HG03175 (cell line): Measurements from ENCODE around the gene GDF9.

Experiments used
- ATAC-seq: cut with Tn5 transposase; IDR thresholded peaks from one replicate; pipeline ENCODE4 v1.9.1; 2021; ENCODE audit warnings: mild to moderate bottlenecking, moderate library complexity; ENCODE audit not compliant: unreplicated experiment

GDF9 gene, protein sequence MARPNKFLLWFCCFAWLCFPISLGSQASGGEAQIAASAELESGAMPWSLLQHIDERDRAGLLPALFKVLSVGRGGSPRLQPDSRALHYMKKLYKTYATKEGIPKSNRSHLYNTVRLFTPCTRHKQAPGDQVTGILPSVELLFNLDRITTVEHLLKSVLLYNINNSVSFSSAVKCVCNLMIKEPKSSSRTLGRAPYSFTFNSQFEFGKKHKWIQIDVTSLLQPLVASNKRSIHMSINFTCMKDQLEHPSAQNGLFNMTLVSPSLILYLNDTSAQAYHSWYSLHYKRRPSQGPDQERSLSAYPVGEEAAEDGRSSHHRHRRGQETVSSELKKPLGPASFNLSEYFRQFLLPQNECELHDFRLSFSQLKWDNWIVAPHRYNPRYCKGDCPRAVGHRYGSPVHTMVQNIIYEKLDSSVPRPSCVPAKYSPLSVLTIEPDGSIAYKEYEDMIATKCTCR

DNA sequence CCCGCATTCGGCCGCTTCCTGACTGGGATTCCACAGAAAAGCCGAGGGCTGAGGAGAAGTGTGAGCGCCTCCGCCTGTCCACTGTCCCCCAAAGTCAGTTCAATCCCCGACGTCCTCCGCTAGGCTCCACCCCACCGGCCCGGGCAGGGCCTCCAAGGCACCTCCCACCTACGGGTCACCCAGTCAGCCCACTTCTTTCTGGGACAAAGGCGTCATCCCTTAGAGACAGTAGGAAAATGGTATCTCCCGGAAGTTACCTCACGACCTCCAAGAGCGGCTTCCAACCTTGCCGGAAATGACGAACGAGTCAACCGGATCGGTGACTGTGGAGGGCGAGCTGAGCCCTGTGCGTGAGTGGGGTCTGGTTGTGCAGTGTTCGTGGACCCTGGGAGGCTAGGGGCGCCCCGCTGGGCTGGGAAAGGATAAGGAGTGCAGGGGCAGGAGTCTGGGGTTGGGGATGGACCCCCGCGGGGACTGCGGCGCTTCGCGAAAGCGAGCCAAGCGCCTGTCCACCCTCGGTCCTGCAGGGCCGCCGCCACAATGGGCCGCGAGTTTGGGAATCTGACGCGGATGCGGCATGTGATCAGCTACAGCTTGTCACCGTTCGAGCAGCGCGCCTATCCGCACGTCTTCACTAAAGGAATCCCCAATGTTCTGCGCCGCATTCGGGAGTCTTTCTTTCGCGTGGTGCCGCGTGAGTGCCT is at the start of gene GDF9, which contains the start of gene UQCRQ:
Gene GDF9, minus strand, starts transcription at position 128 of the 704 bp plus-strand sequence. CDS start 1,936 bp downstream, outside the sequence.
Gene UQCRQ, plus strand, starts transcription at position 301 of the 704 bp plus-strand sequence. Its CDS starts 240 bp downstream, at position 541.
- peak; percentile 100 for ATAC-seq

DNA sequence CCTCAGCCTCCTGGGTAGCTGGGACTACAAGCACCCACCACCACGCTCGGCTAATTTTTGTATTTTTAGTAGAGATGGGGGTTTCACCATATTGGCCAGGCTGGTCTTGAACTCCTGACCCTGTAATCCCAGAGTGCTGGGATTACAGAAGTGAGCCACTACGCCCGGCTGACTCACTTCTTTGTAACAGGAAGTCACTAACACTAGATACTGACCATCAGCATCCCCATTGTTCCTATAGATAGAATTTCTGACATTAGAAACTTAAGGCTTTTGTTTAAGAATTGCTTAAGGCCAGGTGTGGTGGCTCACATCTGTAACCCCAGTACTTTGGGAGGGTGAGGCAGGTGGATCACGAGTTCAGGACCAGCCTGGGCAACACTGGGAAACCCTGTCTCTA is 49.4 kb upstream of the GDF9 start:
- no peak for ATAC-seq

DNA sequence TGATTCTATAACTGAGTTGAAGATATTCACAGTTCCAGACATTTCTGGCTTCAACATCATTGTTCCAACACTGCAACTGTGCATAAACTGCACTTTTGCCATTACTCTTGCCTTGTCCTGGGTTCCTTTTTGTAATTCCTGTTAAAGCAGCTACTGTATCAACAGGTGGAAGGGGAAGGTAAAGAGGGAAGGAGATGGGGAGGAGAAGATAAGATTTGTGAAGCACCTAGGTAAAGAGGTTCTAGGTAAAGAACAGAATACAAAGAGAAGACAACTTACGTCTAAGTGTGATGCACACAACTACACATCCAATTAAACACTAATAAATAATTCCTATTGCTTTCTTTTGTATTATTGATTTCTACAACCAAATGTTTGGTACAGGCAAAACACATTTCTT is 43.4 kb upstream of the GDF9 start:
- ATAC-seq = no peak

DNA sequence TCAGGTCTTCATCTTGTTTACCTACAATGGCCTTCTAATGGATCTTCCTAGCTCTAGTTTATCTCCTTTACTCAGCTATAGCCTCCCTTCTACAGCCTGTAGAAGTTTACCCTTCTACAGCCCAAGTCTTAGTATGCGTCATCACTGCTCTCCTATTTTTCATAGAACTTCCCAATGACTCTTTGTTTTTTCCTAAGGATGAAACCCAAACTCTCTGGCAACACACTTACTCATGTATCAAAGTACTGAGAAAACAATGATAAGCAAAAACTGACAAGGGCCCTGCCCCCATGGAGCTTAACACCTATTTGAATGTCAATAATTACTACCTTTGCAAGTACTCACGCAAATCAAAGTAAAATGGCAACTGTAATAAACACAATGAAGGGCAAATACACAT is 40.9 kb upstream of the GDF9 start:
- no peak for ATAC-seq

DNA sequence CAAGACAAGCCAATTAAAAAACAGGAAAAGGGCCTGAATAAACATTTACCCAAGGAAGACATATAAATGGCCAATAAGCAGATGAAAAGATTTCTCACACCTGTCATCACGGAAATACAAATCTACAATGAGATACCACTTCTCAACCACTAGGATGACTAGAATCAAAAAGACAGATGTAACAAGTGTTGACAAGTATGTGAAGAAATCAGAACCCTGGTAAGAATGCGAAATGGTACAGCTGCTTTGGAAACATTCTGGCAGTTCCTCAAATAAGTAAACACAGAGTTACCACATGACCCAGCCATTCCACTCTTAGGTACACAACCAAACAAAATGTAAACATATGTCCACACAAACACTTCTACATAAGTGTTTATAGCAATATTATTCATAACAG is 39.7 kb upstream of the GDF9 start:
- ATAC-seq = no peak

DNA sequence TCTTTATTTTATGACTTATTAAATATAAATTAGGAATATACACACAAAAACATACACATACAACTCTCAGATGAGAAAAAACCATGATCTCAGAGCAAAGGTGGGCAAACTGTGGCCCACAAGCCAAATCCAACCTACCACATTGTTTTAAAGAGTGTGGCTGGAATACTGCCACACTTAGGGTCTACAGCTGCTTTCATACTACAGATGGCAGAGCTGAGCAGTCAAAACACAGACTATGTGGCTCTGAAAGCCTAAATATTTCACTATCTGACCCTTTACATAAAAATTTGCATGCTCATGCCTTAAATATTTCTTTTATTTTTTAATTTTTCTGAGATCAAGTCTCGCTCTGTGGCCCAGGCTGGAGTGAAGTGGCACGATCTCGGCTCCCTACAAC is 35.5 kb upstream of the GDF9 start:
- no peak for ATAC-seq

DNA sequence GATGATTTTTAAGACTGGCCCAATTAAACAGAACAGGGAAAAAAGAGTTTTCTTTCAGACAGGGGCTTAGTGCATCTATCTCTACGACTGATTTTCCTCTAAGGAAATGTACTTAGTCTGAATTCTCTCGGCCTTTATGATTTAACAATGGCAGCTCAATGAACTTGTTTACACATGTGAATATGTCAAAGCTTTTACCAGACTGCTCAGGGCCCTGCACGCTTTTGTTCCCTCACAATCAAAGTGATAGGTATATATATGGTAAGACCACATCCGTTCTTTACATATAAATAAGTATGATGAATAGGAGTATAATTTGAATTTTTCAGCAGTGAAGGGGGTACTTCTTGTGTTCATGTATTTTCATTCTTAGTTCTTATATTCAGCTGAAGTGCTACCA is 34.8 kb upstream of the GDF9 start:
- no peak for ATAC-seq

DNA sequence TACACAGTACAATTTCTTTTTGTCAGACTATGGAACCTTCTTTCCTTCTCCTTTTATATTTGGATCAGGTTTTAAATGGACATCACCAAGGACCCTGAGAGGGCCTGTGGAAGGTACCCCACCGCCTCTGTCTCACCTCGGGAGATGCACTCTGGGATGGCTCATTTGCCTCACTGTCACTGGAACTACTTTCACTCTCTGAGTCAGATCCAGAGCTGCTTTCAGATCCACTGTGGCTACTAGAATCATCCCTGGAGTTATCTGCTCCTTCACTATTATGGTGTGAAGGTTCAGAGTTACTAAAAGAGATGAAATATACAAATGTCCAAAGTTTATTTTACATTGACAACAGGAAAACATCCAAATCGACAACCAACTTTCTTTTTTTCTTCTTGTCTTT is 31.8 kb upstream of the GDF9 start:
- no peak for ATAC-seq

DNA sequence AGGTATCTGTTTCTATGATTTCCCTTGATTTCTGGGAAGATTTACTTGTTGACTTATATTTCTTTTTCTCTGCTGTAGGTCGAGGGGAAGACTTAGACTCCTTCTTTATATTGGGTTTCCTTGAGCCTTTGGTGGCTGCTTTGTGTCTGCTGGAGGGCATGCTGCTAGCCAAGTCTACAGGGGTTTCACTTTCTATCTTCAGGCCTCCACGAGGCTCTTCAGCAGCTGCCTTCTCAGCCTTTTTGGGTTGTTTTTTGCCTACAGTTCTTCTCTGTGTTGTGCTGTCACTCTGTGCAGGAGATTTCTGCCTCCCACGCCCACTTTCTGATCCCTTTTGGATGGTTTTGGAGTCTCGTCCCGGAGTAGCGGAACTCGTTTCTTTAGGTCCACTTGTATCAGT is 30.4 kb upstream of the GDF9 start:
- no peak for ATAC-seq

DNA sequence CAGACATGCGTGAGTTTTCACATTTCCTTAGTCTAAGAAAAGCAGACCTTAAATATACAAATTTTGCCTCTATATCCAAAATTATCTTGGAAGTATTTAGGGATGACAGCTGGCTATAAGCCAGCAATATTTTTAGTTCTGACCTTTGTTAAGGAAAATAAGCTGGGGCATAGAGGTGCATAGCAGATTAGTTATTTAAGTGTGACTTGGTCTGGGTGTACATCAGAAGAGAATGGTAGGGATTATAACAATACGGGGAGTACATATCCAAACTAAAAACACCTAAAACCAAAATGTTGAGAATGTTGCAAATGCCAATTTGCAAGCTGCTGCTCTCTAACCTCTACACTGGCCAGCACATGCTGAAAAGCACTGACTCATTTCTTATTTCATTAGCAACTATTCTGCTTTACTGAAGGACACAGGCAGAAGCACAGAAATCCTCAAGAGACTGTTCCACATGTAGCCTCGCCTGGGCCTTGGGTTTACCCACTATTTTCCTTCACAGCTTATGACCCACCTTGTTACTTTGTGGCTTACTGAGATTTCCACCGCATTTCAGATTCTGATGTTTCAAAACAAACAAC is 29.5 kb upstream of the GDF9 start:
- no peak for ATAC-seq

DNA sequence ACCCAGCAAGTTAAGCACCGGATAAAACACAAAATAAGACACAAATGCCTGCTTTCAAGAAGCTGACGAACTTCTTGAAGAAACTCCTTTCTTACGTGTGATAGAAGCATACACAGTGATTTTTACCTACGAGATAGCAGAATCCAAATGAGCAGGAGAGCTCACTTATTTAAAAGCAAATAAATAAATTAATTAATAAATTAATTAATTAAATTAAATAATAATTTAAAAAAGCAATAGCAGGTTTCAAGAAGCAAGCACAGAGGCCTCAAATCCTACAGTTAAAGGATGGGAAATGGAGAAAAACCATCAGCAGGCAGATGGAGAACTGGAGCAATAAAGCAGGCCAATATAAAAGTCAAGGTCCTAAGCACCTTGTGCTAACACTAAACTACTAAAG is 24.5 kb upstream of the GDF9 start:
- ATAC-seq = no peak

DNA sequence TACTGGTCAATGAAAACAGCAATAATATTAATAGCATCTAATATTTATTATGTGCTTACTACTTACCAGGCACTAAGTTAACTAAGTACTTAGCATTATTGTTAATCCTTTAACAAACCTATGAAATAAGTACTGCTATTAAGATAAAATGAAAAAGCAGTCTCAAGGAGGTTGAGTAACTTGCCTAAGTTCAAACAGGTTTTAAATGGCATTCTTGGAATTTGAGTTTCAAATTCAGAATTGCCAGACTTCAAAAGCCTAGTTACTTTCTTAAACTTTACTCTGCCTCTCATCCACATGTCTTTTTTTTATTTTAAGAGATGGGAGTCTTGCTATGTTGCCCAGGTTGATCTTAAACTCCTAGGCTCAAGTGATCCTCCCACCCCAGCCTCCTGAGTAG is 23.2 kb upstream of the GDF9 start:
- ATAC-seq = no peak

DNA sequence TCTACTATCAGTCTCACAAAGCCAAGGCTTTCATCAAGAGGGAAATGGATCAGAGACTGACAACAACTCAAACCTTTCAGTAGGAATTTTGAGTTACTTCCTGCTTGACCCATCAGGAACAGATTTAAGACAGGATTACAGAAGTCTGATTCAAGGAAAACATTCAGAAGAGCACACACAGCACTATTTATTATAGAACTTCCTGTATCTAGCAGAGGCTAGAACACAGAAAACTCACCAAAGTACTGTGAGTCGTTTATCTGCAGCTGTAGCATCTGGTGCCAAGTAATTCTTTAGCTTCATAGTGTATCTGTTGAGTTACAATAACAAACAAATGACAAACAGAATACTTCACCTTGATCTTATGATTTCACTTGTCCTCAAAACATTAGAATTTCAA is 21.0 kb upstream of the GDF9 start:
- no peak for ATAC-seq

DNA sequence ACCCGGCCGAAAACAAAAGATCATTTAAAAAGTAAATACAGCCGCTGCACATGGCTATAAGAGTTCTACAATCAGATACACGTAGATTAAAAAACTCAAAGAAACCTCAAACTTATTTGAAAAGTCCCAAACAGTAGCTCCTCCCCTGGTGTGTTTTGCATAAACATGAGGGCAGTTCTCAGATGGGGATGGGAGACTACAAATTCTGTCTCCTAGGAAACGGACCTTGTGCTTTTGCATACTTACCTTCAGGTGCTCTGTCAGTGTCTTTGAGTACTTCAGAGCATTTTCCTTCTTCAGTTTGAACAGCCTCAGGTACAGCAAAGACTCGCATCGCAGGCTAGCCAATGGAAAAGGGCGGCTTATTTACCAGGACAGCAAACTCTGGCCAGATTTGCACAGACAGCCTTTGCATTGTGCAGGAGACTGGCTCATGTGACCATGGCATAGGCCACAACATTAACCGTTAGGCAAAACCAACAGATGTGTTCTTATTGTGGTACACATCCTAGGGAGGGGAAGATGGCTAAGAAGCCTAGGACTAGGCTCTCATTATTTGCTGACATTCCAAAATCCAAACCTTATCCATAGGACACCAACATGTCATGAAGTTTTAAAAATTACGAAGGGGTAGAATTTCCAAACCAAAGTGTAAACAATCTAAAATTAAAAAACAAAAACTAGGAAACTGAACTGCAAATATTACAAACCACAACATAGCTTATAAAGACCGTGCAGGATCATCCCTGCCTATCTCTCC is 20.0 kb upstream of the GDF9 start:
- no peak for ATAC-seq

DNA sequence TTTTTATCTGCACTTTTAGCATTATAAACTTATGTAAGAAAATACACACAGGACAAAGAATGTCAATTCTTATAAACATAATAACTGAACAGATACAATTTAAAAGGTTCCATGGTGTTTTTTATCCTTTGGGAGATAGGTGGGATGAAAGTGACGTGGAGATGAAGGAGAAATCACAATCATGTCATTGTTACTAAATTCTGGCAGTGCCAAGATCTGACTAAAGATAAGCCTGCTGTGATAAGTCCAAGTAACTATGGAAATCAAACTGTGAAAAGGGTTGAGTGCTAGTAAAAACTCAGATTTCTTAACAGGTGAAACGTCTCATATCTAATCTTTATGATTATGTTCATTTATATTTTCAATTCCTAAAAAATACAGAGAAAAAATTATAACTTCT is 18.3 kb upstream of the GDF9 start:
- ATAC-seq = no peak

DNA sequence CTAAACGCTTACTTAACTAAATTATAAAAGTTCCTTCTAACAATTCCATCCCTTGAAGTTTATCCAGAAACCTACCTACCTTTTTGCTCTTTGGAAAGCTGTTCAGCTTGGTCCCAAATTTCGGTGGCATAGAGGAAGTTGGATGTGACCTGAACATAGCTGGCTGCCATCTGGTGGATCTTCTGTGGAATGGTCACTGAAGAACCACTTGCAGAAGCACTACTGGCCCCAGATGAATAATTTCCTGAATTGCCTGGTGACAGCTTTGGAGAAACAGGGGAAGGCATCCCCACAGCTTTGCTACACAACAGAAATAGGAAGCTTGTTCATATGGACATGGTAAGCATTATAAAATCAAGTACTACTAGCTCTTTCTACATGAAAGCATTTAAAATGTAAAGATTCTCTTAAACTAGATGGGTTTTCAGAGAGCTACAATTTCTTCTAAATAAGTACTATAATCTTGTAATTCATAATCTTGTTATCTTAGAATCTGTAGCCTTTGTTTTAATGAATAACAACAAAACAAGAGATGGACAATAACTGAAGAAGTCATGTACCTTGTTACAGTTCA is 17.1 kb upstream of the GDF9 start:
- peak; percentile 49 for ATAC-seq

DNA sequence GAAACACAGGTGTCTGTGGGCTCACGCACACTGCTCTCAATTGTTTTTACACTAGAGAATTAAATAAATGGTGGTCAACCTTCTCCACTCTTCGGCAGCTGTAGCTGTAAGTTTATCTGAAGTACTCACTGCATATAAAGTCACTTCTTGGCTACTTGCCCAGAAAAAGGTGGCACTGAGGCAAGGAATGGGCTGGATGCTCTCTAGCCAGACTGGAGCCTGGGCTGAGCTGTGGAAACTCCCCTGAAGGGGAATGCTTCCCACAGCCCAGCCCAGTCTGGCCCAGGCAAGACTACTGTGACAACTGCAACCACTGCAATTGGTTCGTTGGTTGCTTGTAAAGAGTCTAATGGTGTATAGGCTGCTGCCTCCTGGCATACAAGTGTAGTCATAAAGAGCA is 11.7 kb upstream of the GDF9 start:
- ATAC-seq = no peak

DNA sequence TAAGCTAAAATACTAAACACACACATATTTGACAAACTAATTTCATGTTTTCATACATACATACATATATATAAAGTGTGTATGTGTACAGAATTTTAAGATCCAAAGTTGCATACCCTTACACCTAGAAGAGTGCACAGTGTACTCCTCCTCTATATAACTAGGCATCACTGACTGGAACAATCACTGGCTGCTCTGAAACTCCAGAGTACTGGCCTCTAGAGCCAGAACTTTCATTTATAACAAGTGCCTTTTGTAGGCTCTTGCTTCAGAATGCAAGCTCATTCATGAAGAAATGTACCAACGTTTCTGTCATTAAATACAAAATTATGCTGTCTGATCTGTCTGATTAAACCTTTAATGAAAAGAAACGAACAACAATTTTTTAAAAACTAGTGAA is 11.2 kb upstream of the GDF9 start:
- no peak for ATAC-seq

DNA sequence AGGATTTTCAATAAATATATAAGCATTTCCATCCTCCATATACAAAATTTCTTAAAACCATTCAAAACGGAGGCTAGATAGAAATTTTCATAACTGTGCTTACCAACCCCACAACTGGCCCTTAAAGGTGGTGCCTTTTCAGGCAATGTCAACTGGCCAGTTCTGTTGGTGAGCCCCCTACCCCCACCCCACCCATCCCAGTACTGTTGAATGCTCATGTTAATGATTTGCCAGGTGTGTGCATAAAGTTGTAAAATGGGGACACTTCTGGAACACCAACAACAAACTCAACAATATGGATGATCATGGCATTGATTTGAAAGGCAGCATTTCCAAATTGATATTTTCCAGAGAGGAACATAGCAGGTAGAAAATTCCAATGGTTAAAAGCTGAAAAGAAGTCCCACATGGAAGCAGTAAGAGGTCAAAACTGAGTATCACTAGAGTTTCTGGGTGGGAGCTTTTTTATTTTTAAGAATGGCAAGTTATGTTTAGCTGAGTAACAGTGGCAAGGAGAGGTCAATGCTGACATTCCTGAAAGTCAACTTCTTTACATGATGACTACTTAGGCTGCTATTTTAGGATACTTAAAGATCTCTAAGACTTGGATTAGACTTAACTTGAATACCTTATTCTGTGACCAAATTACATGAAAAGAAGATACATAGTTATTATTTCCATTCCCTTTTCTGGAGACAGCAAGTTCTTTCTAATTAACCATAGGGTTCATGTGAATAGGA is 9.9 kb upstream of the GDF9 start:
- ATAC-seq = no peak

DNA sequence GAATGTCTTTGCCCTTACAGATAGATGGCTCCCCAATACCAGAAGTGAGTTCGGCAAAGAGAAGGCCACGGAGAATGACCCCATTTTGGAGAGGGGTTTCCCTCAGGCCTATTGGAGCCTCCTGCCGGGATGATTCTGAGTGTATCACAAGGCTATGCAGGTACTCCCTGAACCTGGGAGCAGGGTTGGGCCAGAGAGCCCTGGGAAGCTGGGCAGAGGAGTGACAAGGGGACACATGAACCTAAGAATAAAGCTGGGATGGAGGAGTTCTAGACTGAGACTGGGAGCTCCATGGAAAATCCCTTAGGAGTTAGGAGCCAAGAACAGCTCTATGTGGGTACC is 7.6 kb upstream of the GDF9 start:
- ATAC-seq = no peak
